Lung microvascular endothelial cell (primary cell): Measurements from ENCODE around the gene TMEM235. TPM values are rescaled to one million over a fixed set of nuclear protein-coding genes. Genes with fewer than 3 reads are reported as not detected.

Experiments
- DNase-seq, 2 donors: peaks; one replicate each; pipeline versions ENCODE4 v3.0.0 to v3.0.0-alpha.2; 2010; ENCODE audit warnings: low read depth in 2 of 2
- total RNA-seq: library from RNA; depleted of rRNA; stranded (reverse); fragments of >200 nt; gene quantifications from 2 replicates; pipeline ENCODE4 v1.2.1, GENCODE V29; 2014

The TMEM235 gene
- total RNA-seq, 1 donor from 2014 or later = 0.79 TPM

DNA sequence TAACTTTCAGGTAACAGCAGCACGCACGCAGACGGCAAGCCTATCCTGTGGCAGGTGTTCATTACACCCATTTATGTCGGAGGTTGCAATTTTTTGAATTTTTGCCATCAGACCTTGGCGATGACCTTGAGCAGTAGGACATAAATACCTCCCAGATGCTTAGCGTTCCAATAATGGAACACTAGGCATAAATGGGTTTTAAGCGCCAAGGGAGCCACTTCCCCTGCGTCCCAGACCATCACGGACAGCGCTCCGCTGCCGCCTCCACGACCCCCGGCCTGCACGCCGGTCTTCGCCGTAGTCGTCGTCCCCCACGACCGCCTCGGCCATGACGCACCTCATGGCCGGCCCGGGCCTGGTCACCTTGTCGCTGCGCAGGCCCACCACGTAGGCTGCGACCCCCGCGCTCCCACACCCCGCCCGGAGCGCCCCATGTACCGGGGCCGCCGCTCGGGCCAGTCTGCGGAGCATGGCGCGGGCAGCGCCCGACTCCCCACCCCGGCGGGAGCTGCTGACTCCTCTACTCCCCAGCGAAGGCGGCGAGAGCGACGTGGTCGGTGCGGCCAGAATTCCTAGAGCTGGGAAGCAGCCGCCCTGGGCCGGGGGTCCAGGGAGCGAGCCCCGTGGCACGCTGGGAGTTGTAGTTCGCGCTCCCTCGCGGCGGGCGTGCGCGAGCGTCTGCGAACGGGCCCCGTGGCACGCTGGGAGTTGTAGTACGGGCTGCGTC, 22.7 kb downstream of the TMEM235 start:
- peak; percentile 81 to 91 for DNase-seq

DNA sequence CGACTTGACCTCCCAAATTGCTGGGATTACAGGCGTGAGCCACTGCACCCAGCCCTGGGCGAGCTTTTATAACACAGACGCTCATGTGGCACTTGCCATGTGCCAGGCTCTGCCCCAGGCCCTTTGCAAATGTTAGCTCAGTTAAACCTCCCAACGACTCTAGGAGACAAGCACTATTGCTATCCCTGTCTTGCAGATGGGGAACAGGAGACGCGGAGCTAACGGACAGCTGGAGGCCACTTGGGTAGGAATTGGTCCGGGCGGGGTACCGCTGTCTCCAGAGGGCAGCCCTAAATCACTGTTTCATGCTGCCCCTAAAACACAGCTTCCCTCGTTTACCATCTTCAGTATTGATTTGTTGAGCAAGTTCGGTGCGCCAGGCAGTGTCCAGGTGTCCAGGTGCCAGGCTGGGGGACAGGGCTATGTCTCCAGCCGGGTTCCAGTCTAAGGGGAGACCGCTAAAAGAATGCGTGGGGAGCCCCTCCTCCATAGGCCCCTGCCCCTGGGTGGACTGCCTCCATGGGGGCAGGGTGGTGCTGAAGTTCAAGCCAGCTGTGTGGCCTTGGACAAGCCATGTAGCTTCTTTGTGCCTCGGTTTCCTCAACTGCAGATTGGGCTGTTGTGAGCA, 23.7 kb downstream of the TMEM235 start:
- no peak for DNase-seq

- DNase-seq = no peak
These were observed 24.7 kb downstream of the TMEM235 start for GRCh38 chr17:78255953-78256706.

DNA sequence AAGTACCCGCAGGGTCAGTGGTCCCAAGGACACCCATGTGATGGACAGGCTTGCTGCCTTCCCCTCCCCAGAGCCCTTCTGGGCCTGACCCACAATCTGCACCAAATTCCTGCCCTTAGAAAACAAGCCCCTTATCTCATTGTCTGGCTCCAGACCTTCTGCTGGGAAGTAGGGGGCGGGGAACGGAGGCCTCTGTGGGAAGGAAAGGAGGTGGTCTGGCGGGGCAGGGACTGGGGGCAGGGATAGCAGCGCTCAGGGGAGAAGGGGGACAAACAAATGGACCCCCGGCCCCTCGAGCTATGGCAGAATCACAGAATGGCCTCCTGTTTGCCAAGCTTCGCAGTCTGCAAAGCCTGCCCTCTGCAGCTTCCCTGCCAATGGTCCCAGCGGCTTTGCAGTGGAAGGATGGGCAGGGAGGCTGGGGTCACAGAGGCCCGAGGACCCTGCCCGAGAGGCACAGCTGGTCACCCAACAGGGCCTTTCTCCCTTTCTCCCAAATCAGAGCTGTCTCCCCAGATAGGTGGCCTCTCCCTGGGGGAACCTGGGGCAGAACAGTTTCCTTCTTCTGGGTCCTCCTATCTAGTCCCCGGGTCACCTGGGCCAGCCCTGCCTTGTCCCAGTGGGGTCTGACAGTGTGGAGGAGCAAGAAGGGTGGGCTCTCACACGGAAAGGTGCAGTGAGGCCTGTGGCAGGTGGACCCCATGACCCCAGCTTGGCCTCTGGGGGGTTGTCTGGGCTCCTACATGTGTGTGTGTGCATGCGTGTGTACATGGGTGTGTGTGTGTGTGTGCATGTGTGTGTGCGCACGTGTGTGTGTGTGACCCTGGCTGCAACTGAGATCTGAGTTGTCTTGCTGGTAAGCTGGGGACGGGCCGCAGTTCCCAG, 25.5 kb downstream of the TMEM235 start:
- DNase-seq = no peak

DNA sequence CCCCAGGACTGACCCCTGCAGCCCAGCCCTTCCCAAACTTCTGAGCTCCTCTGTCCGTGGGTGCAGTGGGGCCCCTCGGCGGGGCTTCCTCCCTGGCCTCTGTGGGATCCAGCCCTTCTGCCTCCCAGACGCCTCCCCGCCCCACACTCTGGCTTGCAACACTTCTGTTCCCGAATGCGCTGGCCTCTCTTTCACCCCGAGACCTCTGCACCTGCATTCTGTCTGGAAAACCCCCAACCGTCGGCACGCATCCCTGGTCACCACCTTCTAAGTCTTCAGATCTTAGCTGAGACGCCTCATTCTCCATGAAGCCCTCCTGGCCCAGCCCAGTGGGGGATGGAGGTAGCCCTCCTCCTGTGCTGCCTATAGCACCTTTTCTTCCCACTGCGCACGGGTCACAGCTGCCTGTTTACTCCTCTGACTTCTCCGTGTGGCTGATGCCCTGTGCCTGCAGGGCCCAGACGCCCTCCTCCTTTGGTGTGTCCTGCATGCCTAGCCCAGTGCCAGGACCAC, 26.4 kb downstream of the TMEM235 start:
- no peak for DNase-seq

GRCh38 chr17:78258323-78259191, 27.1 kb downstream of the TMEM235 start:
- peak; percentile 64 to 78 for DNase-seq

- DNase-seq = no peak
These were observed 27.7 kb downstream of the TMEM235 start for GRCh38 chr17:78259192-78259554.

DNA sequence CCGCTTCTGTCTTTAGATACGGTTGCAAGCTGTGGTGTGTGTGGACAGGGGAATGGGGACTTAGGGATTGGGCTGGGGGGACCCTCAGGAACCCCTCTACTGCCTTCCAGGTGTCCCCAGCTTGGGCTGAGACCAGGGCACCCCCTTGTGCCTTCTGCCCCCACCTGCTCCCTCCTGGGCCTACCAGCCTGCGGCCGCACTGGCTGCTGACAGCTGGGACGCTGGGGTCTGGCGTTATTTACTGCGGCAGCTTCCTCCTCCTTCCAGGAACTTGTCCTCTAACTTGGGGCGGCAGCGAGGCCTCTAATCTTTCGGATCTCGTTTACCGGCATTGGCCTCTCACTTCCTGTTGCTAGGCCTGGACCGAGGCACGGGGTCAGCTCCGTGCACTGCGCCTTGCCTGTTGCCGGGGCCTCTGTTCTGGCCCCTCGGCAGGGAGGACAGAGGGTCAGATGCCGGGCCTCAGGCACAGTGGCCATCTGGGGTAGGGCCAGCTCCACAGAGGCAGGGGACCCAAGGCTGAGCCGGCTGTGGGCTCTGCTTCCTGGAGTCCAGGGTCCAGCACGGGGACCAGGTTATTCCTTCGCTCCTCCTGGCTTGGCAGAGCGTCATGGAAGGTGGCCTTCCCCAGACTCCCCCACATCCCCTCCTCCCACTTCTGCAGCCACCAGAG, 31.8 kb downstream of the TMEM235 start:
- no peak for DNase-seq

DNA sequence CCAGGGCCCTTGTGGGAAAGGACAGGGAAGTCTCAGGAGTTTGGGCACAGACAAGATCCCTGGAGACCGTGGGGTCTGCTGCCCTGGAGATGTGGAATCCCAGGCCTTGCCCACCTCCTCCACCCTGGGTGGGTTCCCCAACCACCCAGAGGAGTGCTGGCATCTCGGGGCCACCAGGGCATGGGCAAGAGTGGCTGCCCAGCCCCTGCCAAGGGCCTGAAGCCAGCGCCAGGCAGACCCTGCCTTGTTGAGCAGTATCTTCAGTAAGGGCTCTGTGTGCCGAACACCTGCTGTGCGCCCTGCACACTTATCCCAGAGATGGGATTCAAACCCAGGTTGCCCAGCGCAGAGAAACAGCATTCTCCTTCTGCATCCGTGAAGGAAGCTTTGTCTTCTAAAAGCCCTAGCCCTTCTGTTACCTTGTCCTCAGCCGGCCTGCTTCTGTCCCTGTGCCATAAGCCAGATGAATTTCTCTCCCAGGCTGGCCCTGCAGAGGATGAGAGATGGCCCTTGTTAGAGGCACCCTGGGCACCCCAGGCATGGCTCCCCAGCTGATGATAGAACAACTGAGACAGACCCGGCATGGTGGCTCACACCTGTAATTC, 32.4 kb downstream of the TMEM235 start:
- no peak for DNase-seq

DNA sequence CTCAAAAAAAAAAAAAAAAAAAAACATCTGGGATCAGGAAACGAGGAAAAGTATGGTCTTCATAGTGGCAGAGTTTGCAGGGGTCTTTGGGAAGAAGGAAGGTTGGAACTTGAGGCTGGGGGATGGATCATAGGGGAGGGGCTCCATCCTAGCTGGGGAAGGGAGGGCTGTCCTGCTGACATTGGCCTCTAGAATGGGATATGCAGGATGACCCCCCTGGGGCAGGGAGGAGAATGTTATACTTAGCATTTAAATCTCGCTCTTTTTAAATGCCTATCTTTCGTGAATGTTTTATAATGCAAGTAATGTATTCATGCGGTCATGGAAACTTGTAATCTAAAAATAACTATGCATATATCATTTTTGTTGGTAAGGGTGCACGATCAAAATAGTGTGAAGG, 33.2 kb downstream of the TMEM235 start:
- DNase-seq = no peak

DNA sequence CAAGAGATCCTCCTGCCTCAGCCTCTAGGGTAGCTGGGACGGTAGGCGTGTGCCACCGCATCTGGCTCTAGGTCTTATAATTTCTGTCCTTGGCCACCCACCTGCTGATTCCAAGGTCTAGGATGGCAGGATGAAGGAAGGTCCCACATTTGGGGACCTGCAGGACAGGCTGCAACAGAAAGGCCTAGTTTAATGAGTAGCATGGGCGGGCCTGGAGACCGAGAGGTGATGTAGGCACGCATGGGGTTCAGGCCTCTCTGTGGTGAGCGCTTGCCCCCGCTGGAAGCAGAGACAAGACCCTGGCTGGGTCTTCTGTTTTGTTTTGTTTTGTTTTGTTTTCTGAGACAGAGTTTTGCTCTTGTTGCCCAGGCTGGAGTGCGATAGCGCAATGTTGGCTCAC, 33.7 kb downstream of the TMEM235 start:
- DNase-seq = no peak

- no peak for DNase-seq
These were observed 34.8 kb downstream of the TMEM235 start for GRCh38 chr17:78266231-78266631.

DNA sequence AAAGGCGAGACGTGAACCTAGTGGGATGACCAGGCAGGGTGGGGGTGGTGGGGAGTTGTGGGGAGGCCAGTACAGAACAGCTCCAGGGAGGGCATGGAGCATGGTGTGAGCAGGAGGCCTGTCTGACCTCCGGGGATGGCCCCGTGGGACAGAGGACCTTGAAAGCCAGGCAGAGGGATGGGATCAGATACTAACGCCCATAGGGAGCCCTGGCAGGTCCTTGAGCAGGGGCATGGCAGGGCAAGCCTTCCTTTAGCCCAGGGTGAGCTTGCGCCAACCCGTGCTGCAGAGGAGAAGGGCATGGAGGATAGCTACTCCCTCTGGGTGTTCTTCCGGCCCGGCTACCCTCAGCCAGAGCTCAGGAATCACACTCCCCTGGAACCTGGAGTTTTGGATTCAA, 35.3 kb downstream of the TMEM235 start:
- DNase-seq = no peak

DNA sequence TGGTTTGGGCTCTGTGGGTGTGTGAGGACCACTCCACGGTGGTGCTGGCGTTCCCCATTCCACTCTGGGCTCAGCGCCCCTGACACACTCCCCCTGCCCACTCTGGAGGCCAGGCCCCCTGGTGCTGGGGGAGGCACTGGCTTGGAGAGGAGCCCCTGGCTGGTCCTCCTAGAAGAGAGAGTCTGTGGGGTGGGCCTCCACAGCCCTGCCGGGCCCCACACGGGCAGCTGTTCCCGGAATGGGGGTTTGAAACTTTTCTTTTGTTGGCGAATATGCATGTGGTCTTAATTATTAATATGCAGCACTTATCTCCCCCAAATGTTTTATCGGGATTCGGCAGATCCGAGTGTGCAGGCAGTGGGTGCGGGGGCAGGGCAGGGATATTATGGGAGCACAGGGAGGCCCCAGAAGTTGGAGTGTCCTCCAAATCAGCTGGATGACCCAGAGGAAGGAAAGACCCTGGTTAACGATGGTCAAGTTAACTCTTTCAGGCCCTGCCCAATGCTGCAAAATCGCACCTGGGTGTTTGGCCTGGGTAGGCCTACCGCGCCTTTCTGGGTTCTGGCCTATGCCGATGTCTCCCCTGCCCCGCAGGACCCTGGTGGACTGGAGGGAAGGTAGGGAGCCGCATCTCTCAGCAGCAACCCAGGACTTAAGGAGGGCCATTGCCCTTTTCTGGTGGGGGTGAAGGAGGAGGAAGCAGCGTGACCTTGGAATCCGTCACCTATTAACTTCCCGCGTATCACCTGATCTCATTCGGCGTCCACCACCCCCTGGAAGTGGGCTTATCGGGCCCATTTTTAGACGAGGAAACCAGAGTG, 36.0 kb downstream of the TMEM235 start:
- DNase-seq = no peak

DNA sequence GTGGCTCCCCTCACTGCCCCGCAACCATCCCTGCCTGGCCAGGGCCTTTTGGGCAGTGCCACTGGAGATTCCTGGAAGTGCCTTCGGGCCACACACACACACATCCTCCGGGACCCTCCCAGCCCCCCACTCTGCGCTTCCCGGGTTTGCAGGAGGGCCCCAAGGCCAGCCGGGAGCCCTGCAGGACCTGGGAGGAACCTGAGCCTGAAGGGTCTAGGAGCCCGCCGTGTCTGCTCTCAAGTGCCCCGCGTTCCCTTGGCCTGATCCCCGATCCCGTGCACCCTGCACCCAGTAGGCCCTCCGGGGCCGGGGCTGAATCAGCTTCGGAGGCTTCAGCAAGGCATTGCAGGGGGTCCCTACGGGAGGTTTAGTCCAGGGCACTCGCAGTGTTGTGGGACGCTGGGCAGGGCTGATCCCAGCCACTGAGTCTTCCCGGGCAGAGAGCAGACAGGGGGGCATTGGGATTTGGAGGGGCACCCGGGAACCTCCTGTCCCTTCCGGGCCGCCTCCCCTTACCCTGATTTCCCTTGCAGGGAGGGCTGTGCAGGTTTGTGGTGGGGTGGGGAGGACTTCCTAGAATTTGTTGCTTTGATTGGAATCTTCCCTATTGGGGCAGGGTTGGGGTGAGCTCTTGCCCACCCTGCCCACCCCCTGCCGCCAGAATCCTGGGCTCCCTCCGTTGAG, 36.9 kb downstream of the TMEM235 start:
- DNase-seq = no peak

GRCh38 chr17:78268951-78269905, 37.8 kb downstream of the TMEM235 start:
- DNase-seq = no peak

- no peak for DNase-seq
These were observed 38.5 kb downstream of the TMEM235 start for GRCh38 chr17:78269955-78270381.
